ENCODE results near the gene NDUFA6. TPM values are rescaled to one million over a fixed set of nuclear protein-coding genes. Genes with fewer than 3 reads are reported as not detected.

The NDUFA6 gene
- total and polyA plus RNA-seq, 2 of the 13 experiments (the other 11 are each of a cell fraction or from before 2014, with no cell fraction given): 68.5 to 87.8 TPM

DNA sequence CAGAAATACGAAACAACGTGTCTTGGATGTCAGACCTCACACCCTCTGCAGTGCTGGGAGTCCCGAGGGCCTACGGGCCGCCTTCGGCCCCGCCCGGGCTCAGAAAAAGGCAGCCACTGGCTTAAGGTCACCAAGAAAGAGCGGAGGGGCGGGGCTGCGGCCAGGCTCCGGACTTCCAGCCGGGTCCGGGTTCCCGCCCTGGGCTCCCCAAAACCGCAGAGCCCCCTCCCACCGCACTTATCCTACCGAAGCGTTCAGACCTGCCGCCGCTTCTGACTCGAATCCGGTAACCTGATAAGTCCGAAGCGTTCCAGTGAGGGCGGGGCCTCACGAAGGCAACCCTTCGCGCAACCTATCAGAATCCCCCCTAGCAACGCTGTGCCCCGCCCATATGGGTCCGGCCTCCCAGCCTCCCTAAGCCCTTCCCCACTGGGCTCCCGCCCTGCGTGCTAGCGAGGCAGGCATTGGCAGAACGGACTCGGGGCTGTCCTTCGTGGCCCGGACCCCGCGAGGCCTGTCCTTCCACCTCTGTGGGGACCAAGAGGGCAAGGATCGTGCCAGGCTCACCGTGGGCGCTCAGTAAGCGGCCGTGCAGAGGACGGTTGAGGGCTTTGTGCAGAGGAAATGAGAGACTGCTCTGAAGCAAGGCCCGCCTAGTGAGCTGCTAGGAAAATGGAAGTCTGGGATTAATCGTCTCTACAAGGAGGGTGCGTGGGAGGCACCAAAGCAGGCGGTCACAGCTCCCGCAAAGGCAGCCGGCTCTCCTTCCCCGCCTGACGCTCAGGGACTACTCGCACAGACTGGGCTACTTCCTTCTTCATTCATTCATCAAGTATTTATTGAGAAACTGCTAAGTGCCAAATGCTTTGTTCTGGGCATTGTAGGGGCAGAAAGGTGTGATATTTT lies 19.8 kb downstream of the NDUFA6 start, which contains the start of gene NAGA (continued):
- TF ChIP-seq, protein P1, sequence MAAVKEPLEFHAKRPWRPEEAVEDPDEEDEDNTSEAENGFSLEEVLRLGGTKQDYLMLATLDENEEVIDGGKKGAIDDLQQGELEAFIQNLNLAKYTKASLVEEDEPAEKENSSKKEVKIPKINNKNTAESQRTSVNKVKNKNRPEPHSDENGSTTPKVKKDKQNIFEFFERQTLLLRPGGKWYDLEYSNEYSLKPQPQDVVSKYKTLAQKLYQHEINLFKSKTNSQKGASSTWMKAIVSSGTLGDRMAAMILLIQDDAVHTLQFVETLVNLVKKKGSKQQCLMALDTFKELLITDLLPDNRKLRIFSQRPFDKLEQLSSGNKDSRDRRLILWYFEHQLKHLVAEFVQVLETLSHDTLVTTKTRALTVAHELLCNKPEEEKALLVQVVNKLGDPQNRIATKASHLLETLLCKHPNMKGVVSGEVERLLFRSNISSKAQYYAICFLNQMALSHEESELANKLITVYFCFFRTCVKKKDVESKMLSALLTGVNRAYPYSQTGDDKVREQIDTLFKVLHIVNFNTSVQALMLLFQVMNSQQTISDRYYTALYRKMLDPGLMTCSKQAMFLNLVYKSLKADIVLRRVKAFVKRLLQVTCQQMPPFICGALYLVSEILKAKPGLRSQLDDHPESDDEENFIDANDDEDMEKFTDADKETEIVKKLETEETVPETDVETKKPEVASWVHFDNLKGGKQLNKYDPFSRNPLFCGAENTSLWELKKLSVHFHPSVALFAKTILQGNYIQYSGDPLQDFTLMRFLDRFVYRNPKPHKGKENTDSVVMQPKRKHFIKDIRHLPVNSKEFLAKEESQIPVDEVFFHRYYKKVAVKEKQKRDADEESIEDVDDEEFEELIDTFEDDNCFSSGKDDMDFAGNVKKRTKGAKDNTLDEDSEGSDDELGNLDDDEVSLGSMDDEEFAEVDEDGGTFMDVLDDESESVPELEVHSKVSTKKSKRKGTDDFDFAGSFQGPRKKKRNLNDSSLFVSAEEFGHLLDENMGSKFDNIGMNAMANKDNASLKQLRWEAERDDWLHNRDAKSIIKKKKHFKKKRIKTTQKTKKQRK (IDR thresholded peaks at IDR 0.05; ENCODE audit: low read length): no peak
- TF ChIP-seq ZNF382 (CRISPR knock-in tag; IDR thresholded peaks at IDR 0.05; ENCODE audit: borderline replicate concordance) (no peak), MXI1 (IDR thresholded peaks at IDR 0.05; ENCODE audit: borderline replicate concordance, low read depth, low read length) (peak; percentile 61; the same call in 1 of the 3 replicates), PAF1 (CRISPR knock-in tag; IDR thresholded peaks at IDR 0.05) (no peak), ZNF337 (CRISPR knock-in tag; IDR thresholded peaks at IDR 0.05; ENCODE audit: borderline replicate concordance, low read depth) (peak; percentile 83; the same call in 1 of the 2 replicates), ZNF614 (CRISPR knock-in tag; IDR thresholded peaks at IDR 0.05; ENCODE audit: borderline replicate concordance) (peak; percentile 81; the same call in 1 of the 2 replicates), ZMYM4 (CRISPR knock-in tag; IDR thresholded peaks at IDR 0.05) (peak; percentile 80; the same call in 1 of the 2 replicates), ZNF777 (CRISPR knock-in tag; IDR thresholded peaks at IDR 0.05) (0 out of 2 replicates have a peak, but pooled peaks have one; percentile 55), HOXD1 (CRISPR knock-in tag; IDR thresholded peaks at IDR 0.05) (peak; percentile 70; the same call in 1 of the 2 replicates), ZNF891 (CRISPR knock-in tag; IDR thresholded peaks at IDR 0.05) (no peak), HNRNPH1 (optimal IDR thresholded peaks at IDR 0.05; ENCODE audit: low read depth, low read length) (no peak), HIVEP1 (CRISPR knock-in tag; IDR thresholded peaks at IDR 0.05) (peak; percentile 89), NFE2 (CRISPR knock-in tag; IDR thresholded peaks at IDR 0.05) (no peak), ZNF605 (CRISPR knock-in tag; IDR thresholded peaks at IDR 0.05) (peak; percentile 86), ZNF331 (CRISPR knock-in tag; IDR thresholded peaks at IDR 0.05) (peak; percentile 76; the same call in 1 of the 2 replicates), ZNF790 (CRISPR knock-in tag; IDR thresholded peaks at IDR 0.05; ENCODE audit: borderline replicate concordance) (no peak; the same call in 1 of the 2 replicates)
- TF ChIP-seq, protein P2, sequence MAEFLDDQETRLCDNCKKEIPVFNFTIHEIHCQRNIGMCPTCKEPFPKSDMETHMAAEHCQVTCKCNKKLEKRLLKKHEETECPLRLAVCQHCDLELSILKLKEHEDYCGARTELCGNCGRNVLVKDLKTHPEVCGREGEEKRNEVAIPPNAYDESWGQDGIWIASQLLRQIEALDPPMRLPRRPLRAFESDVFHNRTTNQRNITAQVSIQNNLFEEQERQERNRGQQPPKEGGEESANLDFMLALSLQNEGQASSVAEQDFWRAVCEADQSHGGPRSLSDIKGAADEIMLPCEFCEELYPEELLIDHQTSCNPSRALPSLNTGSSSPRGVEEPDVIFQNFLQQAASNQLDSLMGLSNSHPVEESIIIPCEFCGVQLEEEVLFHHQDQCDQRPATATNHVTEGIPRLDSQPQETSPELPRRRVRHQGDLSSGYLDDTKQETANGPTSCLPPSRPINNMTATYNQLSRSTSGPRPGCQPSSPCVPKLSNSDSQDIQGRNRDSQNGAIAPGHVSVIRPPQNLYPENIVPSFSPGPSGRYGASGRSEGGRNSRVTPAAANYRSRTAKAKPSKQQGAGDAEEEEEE (CRISPR knock-in tag; IDR thresholded peaks at IDR 0.05; ENCODE audit: borderline replicate concordance): 0 out of 2 replicates have a peak, but pooled peaks have one; percentile 27
- TF ChIP-seq, protein P3, sequence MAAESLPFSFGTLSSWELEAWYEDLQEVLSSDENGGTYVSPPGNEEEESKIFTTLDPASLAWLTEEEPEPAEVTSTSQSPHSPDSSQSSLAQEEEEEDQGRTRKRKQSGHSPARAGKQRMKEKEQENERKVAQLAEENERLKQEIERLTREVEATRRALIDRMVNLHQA (CRISPR knock-in tag; IDR thresholded peaks at IDR 0.05): no peak
- TF ChIP-seq, protein P4, sequence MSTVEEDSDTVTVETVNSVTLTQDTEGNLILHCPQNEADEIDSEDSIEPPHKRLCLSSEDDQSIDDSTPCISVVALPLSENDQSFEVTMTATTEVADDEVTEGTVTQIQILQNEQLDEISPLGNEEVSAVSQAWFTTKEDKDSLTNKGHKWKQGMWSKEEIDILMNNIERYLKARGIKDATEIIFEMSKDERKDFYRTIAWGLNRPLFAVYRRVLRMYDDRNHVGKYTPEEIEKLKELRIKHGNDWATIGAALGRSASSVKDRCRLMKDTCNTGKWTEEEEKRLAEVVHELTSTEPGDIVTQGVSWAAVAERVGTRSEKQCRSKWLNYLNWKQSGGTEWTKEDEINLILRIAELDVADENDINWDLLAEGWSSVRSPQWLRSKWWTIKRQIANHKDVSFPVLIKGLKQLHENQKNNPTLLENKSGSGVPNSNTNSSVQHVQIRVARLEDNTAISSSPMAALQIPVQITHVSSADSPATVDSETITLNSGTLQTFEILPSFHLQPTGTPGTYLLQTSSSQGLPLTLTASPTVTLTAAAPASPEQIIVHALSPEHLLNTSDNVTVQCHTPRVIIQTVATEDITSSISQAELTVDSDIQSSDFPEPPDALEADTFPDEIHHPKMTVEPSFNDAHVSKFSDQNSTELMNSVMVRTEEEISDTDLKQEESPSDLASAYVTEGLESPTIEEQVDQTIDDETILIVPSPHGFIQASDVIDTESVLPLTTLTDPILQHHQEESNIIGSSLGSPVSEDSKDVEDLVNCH (CRISPR knock-in tag; IDR thresholded peaks at IDR 0.05): no peak

Measured in HepG2 (cell line).